Measurements from ENCODE around the gene ARF3. TPM values are rescaled to one million over a fixed set of nuclear protein-coding genes. Genes with fewer than 3 reads are reported as not detected.

The ARF3 gene
- total and polyA plus RNA-seq, 8 donors = 34.7 to 56.5 (median 42.5) TPM

DNA sequence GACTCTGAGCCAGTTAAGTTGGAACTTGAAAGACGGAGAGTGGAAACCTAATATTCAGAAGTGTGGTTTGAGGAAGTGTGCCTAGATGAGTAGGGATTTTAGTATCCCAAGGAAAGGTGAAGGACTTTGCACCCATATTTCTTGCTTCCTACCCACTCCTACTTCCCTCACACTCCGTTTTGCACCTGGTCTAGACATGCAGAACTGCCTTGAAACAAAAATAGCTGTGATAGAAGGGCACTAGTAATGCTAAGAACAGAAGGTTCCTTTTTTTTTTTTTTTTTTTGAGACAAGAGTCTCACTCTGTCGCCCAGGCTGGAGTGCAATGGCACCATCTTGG lies 732 bp upstream of the ARF3 start:
- Histone ChIP-seq H3K27ac (peak overlapping the region in 1 of 5 donors; percentile 92), H3K4me1 (peaks cover 7 to 35% (median 20%) of the 10 kb centered on the region in 4 donors), H3K9me3 (no peaks in the 10 kb centered on the region), H3K27me3 (no peaks in the 10 kb centered on the region), H3K4me3 (peak overlapping the region; percentile 84 to 100 (median 96)), H3K36me3 (peaks cover 1 to 10% (median 5%) of the 10 kb centered on the region in 4 donors)
- WGBS, 5 donors = 15 to 42% (median 24%) methylated on average over 3 of the region's 3 CpGs
- intact Hi-C loops (cut with DNase I; ENCODE audit: low total_unique reads) = no loop called here
- TF ChIP-seq EP300 (IDR thresholded peaks at IDR 0.05) = no peak
- TF ChIP-seq, protein P1, sequence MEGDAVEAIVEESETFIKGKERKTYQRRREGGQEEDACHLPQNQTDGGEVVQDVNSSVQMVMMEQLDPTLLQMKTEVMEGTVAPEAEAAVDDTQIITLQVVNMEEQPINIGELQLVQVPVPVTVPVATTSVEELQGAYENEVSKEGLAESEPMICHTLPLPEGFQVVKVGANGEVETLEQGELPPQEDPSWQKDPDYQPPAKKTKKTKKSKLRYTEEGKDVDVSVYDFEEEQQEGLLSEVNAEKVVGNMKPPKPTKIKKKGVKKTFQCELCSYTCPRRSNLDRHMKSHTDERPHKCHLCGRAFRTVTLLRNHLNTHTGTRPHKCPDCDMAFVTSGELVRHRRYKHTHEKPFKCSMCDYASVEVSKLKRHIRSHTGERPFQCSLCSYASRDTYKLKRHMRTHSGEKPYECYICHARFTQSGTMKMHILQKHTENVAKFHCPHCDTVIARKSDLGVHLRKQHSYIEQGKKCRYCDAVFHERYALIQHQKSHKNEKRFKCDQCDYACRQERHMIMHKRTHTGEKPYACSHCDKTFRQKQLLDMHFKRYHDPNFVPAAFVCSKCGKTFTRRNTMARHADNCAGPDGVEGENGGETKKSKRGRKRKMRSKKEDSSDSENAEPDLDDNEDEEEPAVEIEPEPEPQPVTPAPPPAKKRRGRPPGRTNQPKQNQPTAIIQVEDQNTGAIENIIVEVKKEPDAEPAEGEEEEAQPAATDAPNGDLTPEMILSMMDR (IDR thresholded peaks at IDR 0.05) = no peak
- TF ChIP-seq POLR2AphosphoS5 (IDR thresholded peaks at IDR 0.05) = no peak
- no peak for DNase-seq

DNA sequence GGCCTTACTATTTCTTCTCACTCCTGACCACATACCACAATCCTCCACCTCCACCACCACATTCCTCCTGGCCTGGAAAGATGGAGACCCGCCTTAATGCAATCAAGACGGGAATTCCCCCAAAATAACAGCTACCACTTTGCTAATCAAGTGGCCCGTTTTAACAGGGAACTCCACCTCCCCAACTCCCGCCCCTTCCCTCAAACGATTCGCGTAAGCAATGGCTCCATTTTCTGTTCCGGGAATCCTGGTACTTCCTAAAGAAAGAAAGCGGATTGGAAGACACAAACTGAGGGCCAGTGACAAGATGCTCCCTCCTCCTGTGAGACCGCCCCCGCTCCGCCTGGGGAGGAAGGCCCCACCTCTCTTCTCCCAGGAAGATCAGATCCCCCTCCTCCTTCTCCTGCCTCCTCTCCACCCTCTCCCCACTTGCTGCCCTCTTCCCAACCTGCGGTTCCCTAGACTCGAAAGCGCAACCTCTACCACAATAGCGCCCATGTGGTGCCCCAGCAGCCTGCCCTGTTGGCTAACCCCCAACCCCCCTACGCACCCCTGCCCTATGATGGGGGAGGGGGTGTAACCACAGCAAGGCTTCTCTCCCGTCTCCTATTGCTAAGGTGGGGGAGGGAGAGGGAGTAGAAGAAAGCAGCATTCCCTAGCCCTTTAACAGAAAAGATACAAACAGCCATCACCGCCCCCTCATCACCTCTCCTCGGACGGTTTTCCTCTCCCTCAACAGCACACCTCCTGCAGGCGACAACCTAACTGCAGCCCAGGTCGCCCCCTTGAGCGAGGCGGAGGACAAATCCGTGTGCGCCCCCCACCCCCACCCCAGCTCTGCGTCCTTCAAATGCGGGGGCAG lies 777 bp downstream of the ARF3 start:
- no peaks in the 10 kb centered on the region for H3K27me3 ChIP-seq
- DNase-seq = peak; percentile 59 to 95
- 0 to 3% (median 2%) methylated on average over 28 to 29 of the region's 29 CpGs for WGBS, 5 donors
- no peaks in the 10 kb centered on the region for H3K9me3 ChIP-seq
- TF ChIP-seq POLR2A (IDR thresholded peaks at IDR 0.05) = no peak
- peak in 1 of 3 donors; percentile 53 for TF ChIP-seq POLR2AphosphoS5 (IDR thresholded peaks at IDR 0.05)
- H3K27ac ChIP-seq = peak overlapping the region; percentile 80 to 92 (median 85)
- intact Hi-C loops (cut with DNase I; ENCODE audit: low total_unique reads) = no loop called here
- H3K4me3 ChIP-seq = peak overlapping the region; percentile 84 to 100 (median 96)
- peaks cover 7 to 35% (median 20%) of the 10 kb centered on the region in 4 donors for H3K4me1 ChIP-seq
- peaks cover 5 to 20% (median 19%) of the 10 kb centered on the region in 4 donors for H3K36me3 ChIP-seq

DNA sequence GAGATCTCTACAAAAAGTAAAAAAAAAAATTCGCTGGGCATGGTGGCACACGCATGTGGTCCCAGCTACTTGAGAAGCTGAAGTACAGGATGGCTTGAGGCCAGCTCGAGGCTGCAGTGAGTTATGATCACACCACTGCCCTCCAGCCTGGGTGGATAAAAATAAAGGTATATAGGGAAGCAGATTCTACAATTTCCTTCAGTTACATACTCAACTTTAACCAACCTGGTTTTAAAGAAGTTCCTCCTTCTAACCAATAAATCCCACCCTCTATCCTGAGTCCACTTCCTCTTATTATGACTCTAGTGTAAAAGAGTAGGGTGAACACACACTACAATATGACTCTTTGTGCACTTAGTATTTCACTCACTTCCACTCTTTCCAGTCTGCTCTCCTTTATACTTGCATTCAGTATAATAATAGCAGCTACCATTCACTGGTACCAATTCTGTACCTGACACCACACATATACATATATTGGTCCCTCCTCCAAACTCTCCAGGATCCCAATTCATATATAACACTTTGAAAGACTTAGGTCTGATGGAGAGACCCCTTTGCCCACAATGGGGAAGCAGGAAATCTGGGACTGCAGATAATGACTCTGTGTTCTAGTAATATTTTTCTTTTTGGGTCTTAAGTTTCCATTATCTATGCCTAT lies 2.3 kb downstream of the ARF3 start:
- H3K9me3 ChIP-seq = no peaks in the 10 kb centered on the region
- H3K4me1 ChIP-seq = peaks cover 7 to 35% (median 20%) of the 10 kb centered on the region in 4 donors
- no peak for TF ChIP-seq EP300 (IDR thresholded peaks at IDR 0.05)
- TF ChIP-seq POLR2A (IDR thresholded peaks at IDR 0.05) = no peak
- TF ChIP-seq, protein P1 (IDR thresholded peaks at IDR 0.05) = no peak
- TF ChIP-seq POLR2AphosphoS5 (IDR thresholded peaks at IDR 0.05) = no peak
- H3K36me3 ChIP-seq = peaks cover 5 to 30% (median 19%) of the 10 kb centered on the region in 4 donors
- intact Hi-C loops (cut with DNase I; ENCODE audit: low total_unique reads) = no loop called here
- 78 to 89% (median 84%) methylated on average over 3 of the region's 3 CpGs for WGBS, 5 donors
- H3K4me3 ChIP-seq = no peak overlapping the region
- no peaks in the 10 kb centered on the region for H3K27me3 ChIP-seq
- DNase-seq = no peak
- H3K27ac ChIP-seq = peak overlapping the region in 2 of 5 donors; percentile 85 to 92

DNA sequence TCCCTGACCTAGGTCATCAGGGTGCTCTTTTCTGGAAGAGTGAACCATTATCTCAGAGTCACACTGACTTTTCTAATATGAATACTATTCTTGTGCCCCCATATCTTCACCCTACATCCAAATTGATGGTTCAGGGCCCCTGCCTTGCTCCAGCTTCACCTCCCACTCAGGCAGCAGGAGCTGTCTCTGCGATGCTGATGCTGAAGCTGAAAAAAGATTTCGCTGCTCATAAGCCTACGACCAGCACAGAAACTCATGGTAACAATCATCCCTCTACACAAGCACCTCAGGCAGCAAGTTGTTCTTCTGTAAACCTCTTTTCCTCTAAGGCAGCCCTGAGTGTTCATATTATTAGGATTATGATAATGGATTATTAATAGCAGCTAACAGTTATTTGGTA lies 3.2 kb downstream of the ARF3 start:
- Histone ChIP-seq H3K27me3 (no peaks in the 10 kb centered on the region), H3K36me3 (peaks cover 5 to 30% (median 25%) of the 10 kb centered on the region in 4 donors), H3K9me3 (no peaks in the 10 kb centered on the region), H3K27ac (no peak overlapping the region), H3K4me1 (peaks cover 7 to 35% (median 20%) of the 10 kb centered on the region in 4 donors), H3K4me3 (no peak overlapping the region)
- no peak for DNase-seq
- intact Hi-C loops (cut with DNase I; ENCODE audit: low total_unique reads) = no loop called here
- TF ChIP-seq POLR2AphosphoS5 (IDR thresholded peaks at IDR 0.05) (no peak), EP300 (IDR thresholded peaks at IDR 0.05) (no peak), POLR2A (IDR thresholded peaks at IDR 0.05) (no peak)
- TF ChIP-seq, protein P1 (IDR thresholded peaks at IDR 0.05) = no peak
- 95 to 99% (median 98%) methylated on average over 3 of the region's 3 CpGs for WGBS, 5 donors
